Ishikawa (cell line): ENCODE results near the gene DLK2.

Experiments
- CEBPB ChIP-seq: IDR thresholded peaks from 2 replicates; pipeline ENCODE4 v1.6.1; 2012
- CREB1 ChIP-seq: IDR thresholded peaks from 2 replicates; pipeline ENCODE4 v1.6.1; 2012; ENCODE audit warnings: low read depth
- EGR1 ChIP-seq: IDR thresholded peaks from 2 replicates; pipeline ENCODE4 v1.6.1; 2012
- EP300 ChIP-seq: IDR thresholded peaks from 2 replicates; pipeline ENCODE4 v1.6.1; 2012; ENCODE audit warnings: borderline replicate concordance
- FOXM1 ChIP-seq: IDR thresholded peaks from 2 replicates; pipeline ENCODE4 v1.6.1; 2012; ENCODE audit warnings: low read depth, borderline replicate concordance
- NFIC ChIP-seq: IDR thresholded peaks from 2 replicates; pipeline ENCODE4 v1.6.1; 2012
- RAD21 ChIP-seq: IDR thresholded peaks from 2 replicates; pipeline ENCODE4 v1.6.1; 2012; ENCODE audit warnings: low read depth
- TAF1 ChIP-seq: IDR thresholded peaks from 2 replicates; pipeline ENCODE4 v1.6.1; 2012; ENCODE audit warnings: low read depth, mild to moderate bottlenecking
- TCF12 ChIP-seq: IDR thresholded peaks from 2 replicates; pipeline ENCODE4 v1.6.1; 2012; ENCODE audit warnings: low read depth
- TEAD4 ChIP-seq: IDR thresholded peaks from 2 replicates; pipeline ENCODE4 v1.6.1; 2012
- YY1 ChIP-seq: IDR thresholded peaks from 2 replicates; pipeline ENCODE4 v1.6.1; 2012; ENCODE audit warnings: low read depth
- ZBTB7A ChIP-seq: IDR thresholded peaks from 2 replicates; pipeline ENCODE4 v1.6.1; 2012; ENCODE audit warnings: low read depth
- TF ChIP-seq, protein P1 (sequence below): IDR thresholded peaks from 2 replicates; pipeline ENCODE4 v1.6.1; 2012
- TF ChIP-seq, protein P2 (sequence below): IDR thresholded peaks from 2 replicates; pipeline ENCODE4 v1.6.1; 2012
- TF ChIP-seq, protein P3 (sequence below): IDR thresholded peaks from 2 replicates; pipeline ENCODE4 v1.6.1; 2012; ENCODE audit warnings: low read depth, mild to moderate bottlenecking

Gene DLK2

DNA sequence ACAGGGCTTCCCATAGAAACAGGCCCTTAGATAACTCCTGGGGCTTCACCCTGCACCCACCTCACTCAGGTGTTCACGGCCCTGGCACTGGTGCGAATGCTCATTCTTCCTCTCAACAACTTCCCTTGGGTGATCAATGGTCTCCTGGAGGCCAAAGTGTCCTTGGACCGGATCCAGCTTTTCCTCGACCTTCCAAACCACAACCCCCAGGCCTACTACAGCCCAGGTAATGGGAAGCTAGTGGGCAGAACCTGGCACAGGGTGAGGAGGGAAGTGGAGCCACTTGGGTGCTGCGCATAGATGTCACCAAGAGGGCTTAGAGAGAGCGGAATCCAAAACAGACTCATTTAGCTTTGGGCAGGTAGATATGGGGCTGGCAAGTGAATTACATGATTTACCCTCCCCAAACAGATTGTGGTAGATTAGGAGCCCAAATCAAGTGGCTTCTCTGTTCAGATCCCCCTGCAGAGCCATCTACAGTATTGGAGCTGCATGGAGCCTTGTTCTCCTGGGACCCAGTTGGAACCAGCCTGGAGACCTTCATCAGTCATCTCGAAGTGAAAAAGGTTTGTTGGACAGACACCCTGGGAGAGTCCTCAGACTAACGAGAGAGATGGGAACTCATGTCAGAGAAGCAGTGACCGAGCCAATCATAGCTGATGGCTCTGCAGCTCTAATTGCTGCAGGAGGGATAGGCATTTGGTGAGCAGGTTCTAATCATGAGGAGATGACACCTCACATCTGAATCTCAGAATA is 19.5 kb downstream of the DLK2 start:
- TF ChIP-seq, protein P1, sequence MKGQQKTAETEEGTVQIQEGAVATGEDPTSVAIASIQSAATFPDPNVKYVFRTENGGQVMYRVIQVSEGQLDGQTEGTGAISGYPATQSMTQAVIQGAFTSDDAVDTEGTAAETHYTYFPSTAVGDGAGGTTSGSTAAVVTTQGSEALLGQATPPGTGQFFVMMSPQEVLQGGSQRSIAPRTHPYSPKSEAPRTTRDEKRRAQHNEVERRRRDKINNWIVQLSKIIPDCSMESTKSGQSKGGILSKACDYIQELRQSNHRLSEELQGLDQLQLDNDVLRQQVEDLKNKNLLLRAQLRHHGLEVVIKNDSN, result no peak
- TF ChIP-seq YY1 (no peak), TEAD4 (no peak), TAF1 (no peak), CEBPB (no peak), RAD21 (no peak), FOXM1 (no peak), EGR1 (no peak), NFIC (no peak), TCF12 (no peak), ZBTB7A (no peak)
- TF ChIP-seq, protein P2, sequence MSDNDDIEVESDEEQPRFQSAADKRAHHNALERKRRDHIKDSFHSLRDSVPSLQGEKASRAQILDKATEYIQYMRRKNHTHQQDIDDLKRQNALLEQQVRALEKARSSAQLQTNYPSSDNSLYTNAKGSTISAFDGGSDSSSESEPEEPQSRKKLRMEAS, result no peak
- TF ChIP-seq, protein P3, sequence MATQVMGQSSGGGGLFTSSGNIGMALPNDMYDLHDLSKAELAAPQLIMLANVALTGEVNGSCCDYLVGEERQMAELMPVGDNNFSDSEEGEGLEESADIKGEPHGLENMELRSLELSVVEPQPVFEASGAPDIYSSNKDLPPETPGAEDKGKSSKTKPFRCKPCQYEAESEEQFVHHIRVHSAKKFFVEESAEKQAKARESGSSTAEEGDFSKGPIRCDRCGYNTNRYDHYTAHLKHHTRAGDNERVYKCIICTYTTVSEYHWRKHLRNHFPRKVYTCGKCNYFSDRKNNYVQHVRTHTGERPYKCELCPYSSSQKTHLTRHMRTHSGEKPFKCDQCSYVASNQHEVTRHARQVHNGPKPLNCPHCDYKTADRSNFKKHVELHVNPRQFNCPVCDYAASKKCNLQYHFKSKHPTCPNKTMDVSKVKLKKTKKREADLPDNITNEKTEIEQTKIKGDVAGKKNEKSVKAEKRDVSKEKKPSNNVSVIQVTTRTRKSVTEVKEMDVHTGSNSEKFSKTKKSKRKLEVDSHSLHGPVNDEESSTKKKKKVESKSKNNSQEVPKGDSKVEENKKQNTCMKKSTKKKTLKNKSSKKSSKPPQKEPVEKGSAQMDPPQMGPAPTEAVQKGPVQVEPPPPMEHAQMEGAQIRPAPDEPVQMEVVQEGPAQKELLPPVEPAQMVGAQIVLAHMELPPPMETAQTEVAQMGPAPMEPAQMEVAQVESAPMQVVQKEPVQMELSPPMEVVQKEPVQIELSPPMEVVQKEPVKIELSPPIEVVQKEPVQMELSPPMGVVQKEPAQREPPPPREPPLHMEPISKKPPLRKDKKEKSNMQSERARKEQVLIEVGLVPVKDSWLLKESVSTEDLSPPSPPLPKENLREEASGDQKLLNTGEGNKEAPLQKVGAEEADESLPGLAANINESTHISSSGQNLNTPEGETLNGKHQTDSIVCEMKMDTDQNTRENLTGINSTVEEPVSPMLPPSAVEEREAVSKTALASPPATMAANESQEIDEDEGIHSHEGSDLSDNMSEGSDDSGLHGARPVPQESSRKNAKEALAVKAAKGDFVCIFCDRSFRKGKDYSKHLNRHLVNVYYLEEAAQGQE, result no peak

DNA sequence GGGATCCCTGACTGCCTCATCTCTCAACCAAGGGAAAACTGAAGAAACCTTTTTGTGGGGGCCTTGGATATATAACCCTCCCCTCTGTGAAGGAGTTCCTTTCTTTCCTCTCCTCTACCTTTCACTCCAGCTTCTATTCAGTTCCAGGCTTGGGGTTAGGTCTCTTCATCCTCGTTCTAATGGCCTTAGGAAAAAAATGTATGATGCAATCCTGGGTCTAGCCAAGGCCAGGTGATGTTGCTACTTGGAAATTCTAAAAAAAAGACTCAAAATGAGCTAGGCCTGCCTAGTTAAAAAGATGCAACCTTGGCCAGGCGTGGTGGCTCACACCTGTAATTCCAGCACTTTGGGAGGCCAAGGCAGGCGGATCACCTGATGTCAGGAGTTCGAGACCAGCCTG is 20.4 kb downstream of the DLK2 start:
- no peak for TF ChIP-seq TAF1
- TF ChIP-seq NFIC, result no peak
- TF ChIP-seq, protein P1, result no peak
- no peak for TF ChIP-seq EGR1
- no peak for TF ChIP-seq ZBTB7A
- TF ChIP-seq, protein P3, result no peak
- no peak for TF ChIP-seq FOXM1
- TF ChIP-seq, protein P2, result no peak
- TF ChIP-seq CREB1, result no peak
- no peak for TF ChIP-seq CEBPB
- TF ChIP-seq TCF12, result no peak
- TF ChIP-seq TEAD4, result no peak
- no peak for TF ChIP-seq EP300
- no peak for TF ChIP-seq YY1
- no peak for TF ChIP-seq RAD21

DNA sequence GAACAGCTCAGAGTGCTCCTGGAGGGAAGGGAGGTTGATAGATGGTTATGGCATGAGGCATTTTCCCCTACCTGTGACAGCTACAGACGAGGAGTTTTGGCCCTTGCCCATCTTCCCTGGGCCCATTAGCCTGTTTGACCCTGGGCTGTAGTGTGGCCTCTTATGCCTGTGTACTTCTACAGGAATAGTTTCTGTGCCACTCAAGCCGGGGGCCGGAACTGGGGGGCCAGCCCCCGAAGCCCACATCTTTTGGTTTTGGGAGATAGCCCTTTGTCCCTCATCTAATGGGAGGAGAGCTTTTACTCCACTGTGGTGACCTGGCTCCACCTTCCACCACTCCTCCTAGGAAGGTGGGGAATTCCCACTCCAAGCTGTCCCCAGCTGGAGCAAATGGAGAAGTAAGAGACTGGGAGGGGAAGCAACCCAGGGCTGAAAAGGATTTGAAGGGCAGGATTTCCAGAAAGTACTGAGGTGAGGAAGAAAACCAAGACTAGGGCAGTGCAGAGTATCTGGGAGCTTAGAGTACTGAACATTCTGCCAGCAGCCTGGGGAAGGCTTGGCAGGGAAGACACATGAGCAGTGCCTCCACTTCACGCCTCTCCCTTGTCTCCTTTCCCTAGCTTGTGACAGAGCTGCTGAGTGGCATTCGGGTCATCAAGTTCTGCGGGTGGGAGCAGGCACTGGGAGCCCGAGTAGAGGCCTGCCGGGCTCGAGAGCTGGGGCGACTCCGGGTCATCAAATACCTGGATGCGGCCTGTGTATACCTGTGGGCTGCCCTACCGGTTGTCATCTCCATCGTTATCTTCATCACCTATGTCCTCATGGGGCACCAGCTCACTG is 21.1 kb downstream of the DLK2 start:
- TF ChIP-seq, protein P2, result no peak
- TF ChIP-seq, protein P1, result no peak
- TF ChIP-seq ZBTB7A (no peak), TCF12 (no peak), FOXM1 (no peak), NFIC (no peak), EGR1 (no peak), EP300 (no peak), RAD21 (no peak), TAF1 (no peak), TEAD4 (no peak), YY1 (no peak), CREB1 (no peak)

DNA sequence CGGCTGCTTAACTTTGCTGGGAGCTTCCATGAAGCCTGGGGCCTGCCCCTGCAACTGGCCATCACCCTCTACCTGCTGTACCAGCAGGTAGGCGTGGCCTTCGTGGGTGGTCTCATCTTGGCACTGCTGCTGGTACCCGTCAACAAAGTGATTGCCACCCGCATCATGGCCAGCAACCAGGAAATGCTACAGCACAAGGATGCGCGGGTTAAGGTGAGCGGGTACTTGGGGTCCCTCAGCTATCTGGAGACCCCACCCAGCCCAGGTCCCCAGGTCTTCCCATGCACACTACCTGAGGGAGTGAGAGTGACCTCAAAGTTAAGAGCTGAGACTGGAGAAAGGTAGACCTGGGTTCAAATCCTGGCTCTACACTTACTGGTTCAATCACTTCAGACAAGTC is 22.2 kb downstream of the DLK2 start:
- TF ChIP-seq ZBTB7A (no peak), EGR1 (no peak), EP300 (no peak), NFIC (no peak), CREB1 (no peak), TAF1 (no peak), RAD21 (no peak), YY1 (no peak), TCF12 (no peak), CEBPB (no peak), FOXM1 (no peak), TEAD4 (no peak)
- TF ChIP-seq, protein P2, result no peak
- TF ChIP-seq, protein P3, result no peak
- TF ChIP-seq, protein P1, result no peak
